Nephron (organoid): ENCODE data around the gene P2RX1.

Experiments used
- H3K27ac Mint-ChIP-seq, 3 experiments: 2 replicates each; pipeline ENCODE4 v1.8.0; 2020; ENCODE audit warnings: mixed read lengths in 3 of 3, mild to moderate bottlenecking in 2 of 3, moderate library complexity in 1 of 3
- H3K27me3 Mint-ChIP-seq: 2 replicates; pipeline ENCODE4 v1.8.0; 2021; ENCODE audit warnings: low read depth, mild to moderate bottlenecking, moderate library complexity, mixed read lengths
- H3K36me3 Mint-ChIP-seq: 2 replicates; pipeline ENCODE4 v1.8.0; 2020; ENCODE audit warnings: low read depth, mixed read lengths
- H3K4me1 Mint-ChIP-seq: 2 replicates; pipeline ENCODE4 v1.8.0; 2020; ENCODE audit warnings: mixed read lengths
- H3K4me3 Mint-ChIP-seq, 3 experiments: 2 replicates each; pipeline ENCODE4 v1.8.0; 2020; ENCODE audit warnings: mild to moderate bottlenecking in 3 of 3, mixed read lengths in 3 of 3, moderate library complexity in 2 of 3
- H3K9me3 Mint-ChIP-seq: 2 replicates; pipeline ENCODE4 v1.8.0; 2020; ENCODE audit warnings: mixed read lengths
- TF ChIP-seq, protein P1 (sequence below), 3 experiments: fragments of 200-600 bp; sonication (generic); IDR thresholded peaks; one replicate each; pipeline ENCODE4 v1.5.0; 2021; ENCODE audit warnings: antibody characterized with exemption in 3 of 3; ENCODE audit not compliant: unreplicated experiment in 3 of 3

P2RX1 gene

GRCh38 chr17:3928406-3928805 lies 12.1 kb upstream of the P2RX1 start:
- Mint-ChIP-seq H3K27ac (no peak overlapping the region), H3K27me3 (no peaks in the 10 kb centered on the region), H3K4me3 (no peak overlapping the region), H3K9me3 (no peaks in the 10 kb centered on the region), H3K36me3 (no peaks in the 10 kb centered on the region), H3K4me1 (peaks cover 41% of the 10 kb centered on the region)
- TF ChIP-seq, protein P1, sequence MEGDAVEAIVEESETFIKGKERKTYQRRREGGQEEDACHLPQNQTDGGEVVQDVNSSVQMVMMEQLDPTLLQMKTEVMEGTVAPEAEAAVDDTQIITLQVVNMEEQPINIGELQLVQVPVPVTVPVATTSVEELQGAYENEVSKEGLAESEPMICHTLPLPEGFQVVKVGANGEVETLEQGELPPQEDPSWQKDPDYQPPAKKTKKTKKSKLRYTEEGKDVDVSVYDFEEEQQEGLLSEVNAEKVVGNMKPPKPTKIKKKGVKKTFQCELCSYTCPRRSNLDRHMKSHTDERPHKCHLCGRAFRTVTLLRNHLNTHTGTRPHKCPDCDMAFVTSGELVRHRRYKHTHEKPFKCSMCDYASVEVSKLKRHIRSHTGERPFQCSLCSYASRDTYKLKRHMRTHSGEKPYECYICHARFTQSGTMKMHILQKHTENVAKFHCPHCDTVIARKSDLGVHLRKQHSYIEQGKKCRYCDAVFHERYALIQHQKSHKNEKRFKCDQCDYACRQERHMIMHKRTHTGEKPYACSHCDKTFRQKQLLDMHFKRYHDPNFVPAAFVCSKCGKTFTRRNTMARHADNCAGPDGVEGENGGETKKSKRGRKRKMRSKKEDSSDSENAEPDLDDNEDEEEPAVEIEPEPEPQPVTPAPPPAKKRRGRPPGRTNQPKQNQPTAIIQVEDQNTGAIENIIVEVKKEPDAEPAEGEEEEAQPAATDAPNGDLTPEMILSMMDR (IDR thresholded peaks at IDR 0.05; ENCODE audit: unreplicated experiment in 3 of 3) = no peak

DNA sequence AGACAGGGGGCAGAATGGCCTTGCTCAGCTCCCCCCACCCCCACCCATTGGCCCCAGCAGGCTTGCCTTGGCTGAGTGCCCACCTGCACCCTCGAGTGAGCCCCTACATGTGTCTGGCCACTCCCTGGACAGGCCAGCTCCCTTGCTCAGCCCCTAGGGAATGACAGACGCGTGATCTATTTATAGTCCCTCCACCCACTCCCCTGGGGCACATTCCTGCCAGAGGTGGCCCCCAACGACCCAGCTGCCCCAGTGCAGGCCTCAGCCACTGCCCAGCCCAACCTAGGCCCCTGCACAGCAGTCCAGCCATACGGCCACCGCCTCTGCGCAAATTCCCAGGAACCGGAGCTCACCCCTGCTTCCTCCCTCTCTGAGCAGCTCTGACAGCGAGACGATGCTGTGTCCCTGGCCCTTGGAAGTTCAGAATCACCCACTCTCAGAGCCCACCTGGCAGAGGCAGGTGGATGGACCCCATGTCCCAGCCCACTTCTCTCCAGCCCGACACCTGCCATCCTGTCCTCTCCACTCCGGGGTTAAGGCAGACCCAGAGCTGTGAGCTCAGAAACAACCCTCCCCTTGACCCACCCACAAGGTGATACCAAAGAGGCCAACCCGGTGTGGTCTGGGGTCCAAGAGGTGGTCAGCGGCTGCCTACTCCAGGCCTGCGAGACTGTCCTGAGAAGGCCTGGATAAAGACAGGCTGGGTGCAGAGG lies 11.5 kb upstream of the P2RX1 start:
- Mint-ChIP-seq H3K27ac (peak overlapping the region; percentile 68 to 97 (median 95)), H3K4me3 (peak overlapping the region in 1 of 3 experiments; percentile 5), H3K4me1 (peaks cover 41% of the 10 kb centered on the region), H3K36me3 (no peaks in the 10 kb centered on the region), H3K27me3 (peaks cover 3% of the 10 kb centered on the region), H3K9me3 (no peaks in the 10 kb centered on the region)
- TF ChIP-seq, protein P1 (IDR thresholded peaks at IDR 0.05; ENCODE audit: unreplicated experiment in 3 of 3) = no peak

- peak overlapping the region in 2 of 3 experiments; percentile 29 to 49 for H3K4me3 Mint-ChIP-seq
- peaks cover 41% of the 10 kb centered on the region for H3K4me1 Mint-ChIP-seq
- H3K27ac Mint-ChIP-seq = peak overlapping the region; percentile 68 to 97 (median 95)
- no peaks in the 10 kb centered on the region for H3K36me3 Mint-ChIP-seq
- TF ChIP-seq, protein P1 (IDR thresholded peaks at IDR 0.05; ENCODE audit: unreplicated experiment in 3 of 3) = no peak
- H3K9me3 Mint-ChIP-seq = no peaks in the 10 kb centered on the region
- peaks cover 5% of the 10 kb centered on the region for H3K27me3 Mint-ChIP-seq
Measured at GRCh38 chr17:3926860-3927627, 10.8 kb upstream of the P2RX1 start.

GRCh38 chr17:3925684-3926485 lies 9.6 kb upstream of the P2RX1 start:
- H3K27me3 Mint-ChIP-seq = peaks cover 5% of the 10 kb centered on the region
- H3K4me3 Mint-ChIP-seq = peak overlapping the region in 2 of 3 experiments; percentile 1 to 5
- no peaks in the 10 kb centered on the region for H3K9me3 Mint-ChIP-seq
- no peaks in the 10 kb centered on the region for H3K36me3 Mint-ChIP-seq
- peak overlapping the region; percentile 68 to 97 (median 83) for H3K27ac Mint-ChIP-seq
- H3K4me1 Mint-ChIP-seq = peaks cover 41% of the 10 kb centered on the region
- TF ChIP-seq, protein P1 (IDR thresholded peaks at IDR 0.05; ENCODE audit: unreplicated experiment in 3 of 3) = no peak

GRCh38 chr17:3924512-3925350 lies 8.5 kb upstream of the P2RX1 start:
- TF ChIP-seq, protein P1 (IDR thresholded peaks at IDR 0.05; ENCODE audit: unreplicated experiment in 3 of 3) = no peak
- Mint-ChIP-seq H3K4me3 (peak overlapping the region in 1 of 3 experiments; percentile 43), H3K27ac (peak overlapping the region; percentile 17 to 92 (median 68)), H3K9me3 (no peaks in the 10 kb centered on the region), H3K4me1 (peaks cover 41% of the 10 kb centered on the region), H3K36me3 (no peaks in the 10 kb centered on the region), H3K27me3 (peaks cover 5% of the 10 kb centered on the region)
